NCI-H2171 treated with DMSO at 0.1 percent for 48 hours (cell line): ENCODE results near the gene PTPRN2.

Source experiments
- DNase-seq: peaks from one replicate; lab custom pipeline; 2025; lab: John Stamatoyannopoulos, UW

Gene PTPRN2

DNA sequence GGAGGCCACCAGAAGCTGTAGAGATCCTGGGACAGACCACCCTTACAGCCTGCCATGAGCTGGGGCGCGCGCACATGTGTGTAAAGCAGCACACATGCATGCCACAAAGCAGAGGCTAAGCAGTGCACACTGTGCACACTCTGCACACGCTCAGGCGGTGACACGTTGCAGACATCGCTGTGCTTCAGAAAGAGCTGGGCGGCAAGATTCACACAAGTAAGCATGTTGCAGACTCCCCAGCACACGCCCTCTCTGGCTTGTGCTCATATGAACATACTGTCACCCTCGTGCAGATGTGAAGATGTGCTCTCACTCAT, 772.0 kb downstream of the PTPRN2 start:
- no peak for DNase-seq

DNA sequence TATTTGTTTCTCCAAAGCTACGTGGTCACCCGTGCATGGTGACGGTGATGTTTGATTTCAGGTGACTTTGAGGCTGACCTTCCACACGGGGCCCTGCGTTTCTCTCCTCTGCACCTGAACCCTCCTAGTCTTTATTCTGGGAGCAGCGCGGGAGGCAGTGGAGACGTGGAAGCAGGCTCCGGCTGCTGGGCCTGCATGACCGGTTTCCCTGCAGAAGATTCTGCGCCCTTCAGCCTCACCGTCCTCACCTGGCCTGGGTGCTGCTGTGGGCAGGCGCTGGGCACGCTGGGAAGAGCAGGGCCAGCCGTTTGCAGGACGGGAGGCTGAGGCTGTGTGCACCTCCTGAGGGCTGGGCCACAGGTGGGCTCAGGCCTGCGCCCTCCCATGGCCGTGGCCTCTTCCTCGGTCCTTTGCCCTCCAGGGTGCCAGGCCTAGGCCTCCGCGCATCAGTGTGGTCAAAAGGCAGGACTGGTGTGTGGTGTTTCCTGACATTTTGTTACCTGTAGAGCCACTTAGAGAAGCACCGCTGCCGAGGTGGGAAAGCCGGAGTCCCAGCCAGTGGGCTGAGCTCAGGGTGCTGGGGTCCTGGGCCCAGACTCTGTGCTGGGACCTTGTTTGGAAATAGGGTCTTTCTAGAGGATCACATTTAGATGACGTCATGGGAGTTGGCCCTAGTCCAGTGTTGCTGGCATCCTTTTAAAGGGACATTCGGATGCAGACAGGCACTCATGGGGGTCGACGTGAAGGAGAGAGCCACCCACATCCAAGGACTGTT, 772.5 kb downstream of the PTPRN2 start:
- DNase-seq, result no peak

DNA sequence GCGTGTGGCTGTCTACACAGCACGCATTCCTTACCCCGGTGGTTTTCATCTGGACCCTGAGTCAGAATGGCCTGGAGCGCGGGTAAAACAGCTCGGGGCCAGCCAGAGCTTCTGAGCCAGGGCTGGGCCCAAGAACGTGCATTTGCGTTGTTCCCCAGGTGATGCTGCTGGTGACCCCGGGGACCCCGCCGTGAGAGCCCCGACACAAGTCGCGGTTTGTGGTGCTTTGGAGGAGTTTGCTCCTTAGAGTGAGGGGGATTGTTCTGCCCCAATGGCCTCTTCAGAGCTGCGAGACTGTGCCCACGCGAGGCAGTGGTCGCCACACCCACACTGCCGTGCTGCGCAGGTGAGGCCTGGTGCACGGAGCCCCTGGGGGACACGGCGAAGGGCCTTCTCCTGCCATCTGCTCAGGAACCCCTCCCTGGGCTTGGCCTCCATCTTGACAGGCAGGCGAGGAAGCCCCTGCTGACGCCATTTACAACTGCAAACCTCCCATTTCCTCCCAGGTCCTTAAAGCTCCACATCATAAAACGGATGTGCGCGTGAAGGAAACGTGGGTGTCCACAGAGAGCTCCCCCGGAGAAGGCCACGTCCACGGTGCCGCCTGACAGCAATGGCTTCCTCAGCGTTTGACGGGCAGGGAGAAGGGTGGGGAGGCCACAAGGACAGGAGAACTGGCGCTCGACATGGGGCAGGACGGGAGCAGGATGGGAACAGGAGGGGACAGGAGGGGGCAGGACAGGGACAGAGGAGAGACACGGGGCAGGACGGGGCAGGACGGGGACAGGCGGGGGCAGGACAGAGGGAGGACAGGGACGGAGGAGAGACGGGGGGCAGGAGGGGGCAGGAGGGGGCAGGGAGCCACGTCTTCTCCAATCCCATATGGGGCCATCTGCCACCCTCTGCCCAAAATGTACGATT, 773.6 kb downstream of the PTPRN2 start:
- no peak for DNase-seq

DNA sequence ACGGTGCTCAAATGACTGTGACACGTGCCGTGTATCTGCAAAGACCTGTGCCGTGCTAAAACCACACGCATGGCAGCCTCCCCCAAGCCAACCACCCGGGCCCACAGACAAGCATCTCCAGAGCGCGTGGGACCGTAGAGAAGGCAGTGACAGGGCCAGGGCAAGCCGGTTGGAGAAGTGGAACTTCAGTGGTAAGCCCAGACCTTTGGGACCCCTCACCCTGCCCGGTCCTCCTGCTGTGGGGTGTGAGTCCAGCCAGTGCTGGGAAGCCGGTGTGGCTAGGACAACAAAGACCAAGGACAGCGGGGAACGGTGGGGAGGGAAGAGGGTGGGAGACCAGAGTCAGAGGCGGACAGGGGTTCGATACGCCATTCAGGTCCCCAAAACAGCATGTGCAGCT, 774.6 kb downstream of the PTPRN2 start:
- no peak for DNase-seq

DNA sequence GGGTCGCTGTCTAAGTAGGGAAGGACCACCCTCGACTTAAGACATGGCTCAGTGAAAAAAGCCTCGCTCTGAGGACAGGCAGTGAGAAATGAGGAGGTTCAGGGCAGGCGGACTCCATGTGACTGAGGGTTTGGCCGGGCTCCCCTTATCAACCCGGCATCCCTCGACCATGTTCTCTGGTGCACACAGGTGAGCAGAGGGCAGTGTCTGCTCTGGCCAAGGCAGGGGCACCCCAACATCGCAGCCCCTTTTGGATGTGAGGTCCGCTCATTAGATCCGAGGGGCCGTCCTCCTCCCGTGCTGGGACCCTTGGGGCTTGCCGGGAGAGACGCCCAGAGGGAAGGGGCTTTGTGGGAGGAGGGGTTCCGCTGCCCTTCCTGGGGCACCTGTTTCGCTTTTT, 775.7 kb downstream of the PTPRN2 start:
- no peak for DNase-seq

DNA sequence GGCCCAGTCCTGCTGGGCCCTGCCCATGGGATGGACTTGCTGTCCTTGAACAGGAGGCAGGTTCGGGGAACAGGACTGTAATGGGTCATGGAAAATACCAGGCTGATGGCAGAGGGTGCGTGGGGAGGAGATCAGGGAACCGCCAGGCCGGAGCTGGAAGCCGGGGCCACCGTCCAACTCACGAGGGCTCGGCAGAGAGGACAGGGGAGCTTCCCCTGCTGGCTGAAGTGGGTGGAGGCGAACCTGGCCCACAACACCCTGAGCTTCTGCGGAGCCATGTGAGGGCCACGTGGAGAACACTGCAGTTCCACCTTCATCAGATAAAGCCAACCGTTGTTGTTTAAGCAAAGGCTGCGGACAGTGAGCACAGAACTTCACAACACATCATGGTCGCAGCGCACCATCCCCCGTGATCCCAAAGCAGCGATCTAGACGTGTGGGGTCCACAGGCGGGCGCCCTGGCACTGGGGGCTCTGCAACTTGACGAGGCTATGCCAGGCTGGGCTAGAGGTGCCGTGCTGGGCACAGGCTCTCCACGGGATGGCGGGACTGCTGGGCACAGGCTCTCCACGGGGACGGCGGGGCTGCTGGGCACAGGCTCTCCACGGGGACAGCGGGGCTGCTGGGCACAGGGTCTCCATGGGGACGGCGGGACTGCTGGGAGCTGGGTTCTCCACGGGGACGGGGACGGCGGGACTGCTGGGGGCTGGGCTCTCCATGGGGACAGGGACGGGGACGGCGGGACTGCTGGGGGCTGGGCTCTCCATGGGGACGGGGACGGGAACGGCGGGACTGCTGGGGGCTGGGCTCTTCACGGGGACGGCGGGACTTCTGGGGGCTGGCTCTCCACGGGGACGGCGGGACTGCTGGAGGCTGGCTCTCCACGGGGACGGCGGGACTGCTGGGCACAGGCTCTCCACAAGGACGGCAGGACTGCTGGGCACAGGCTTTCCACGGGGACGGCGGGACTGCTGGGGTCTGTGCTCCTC, 777.5 kb downstream of the PTPRN2 start:
- no peak for DNase-seq

DNA sequence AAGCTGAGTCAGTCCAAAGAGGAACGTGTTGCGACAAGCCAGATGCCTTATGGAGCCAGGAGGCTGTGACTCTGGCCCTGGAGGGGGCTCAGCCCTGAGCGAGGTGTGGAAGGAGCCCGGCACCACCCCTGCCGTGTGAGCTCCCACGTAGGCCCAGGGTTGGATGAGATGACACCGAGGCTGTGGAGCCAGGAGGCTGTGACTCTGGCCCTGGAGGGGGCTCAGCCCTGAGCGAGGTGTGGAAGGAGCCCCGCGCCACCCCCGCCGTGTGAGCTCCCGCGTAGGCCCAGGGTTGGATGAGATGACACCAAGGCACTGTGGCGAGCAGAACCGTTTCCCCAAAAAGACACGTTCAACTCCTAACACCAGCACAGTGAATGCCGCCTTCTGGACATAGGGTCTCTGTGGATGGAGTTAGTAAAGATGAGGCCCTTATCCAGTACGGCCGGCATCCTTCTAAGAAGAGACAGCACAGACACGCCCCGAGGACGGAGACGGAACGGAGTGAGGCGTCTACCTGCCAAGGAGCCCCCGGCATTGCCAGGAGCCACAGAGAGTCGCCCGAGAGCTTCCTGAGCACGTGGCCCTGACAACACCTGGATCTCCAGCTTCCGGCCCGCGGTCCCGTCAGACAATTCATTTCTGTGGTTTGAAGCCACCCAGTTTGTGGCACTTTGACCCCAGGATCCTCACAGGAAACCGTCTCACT, 778.3 kb downstream of the PTPRN2 start:
- no peak for DNase-seq

DNA sequence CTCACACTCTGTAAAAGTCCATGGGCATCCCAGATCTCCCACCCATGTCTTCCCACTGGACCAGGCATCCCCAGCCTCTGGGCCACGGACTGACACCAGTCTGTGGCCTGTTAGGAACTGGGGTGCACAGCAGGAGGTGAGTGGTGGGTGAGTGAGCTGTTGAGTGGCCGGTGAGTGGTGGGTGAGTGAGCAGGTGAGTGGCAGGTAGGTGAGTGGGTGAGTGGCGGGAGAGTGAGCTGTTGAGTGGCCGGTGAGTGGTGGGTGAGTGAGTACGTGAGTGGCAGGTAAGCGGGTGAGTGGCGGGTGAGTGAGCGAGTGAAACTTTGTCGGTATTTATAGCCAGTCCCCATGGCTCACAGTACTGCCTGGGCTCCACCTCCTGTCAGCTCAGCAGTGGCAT, 779.6 kb downstream of the PTPRN2 start:
- no peak for DNase-seq

DNA sequence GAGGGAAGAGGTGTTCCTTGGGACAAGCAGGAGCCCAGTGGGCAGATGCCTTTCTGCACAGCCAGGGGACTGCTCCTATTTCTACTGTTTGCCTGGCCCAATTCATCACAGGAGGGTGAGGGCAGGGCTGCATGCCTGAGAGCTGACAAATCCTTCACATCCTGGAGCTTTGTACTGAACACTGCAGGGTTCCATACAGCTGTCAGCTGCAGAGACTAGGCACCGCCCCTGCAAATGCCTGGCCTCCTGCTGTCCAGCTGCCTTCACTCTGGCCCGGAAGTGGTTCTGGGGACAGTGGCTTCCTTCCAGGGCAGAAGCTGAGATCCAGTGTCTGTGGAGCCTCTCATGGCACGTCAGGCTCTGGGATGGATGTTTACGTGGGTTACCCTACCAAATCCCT, 780.1 kb downstream of the PTPRN2 start:
- DNase-seq, result no peak

DNA sequence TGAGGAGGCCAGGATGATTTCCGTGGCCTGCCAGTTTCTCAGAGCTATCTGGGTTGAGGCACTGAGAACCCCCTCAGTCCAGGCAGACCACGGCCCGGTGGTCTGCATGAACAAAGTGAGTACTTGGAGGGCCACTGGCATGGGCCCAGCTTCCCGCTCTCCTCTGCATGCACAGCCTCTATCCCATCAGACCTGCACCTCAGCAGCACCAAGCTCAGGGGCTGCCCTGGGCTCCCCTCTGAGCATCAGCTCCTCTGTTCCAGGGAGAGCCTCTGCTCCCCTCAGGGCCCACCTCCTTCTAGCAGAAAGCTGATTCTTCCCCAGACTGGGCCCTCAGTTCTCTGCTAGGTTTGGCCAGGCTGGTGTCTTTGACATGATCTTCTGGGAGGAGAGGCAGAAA, 780.9 kb downstream of the PTPRN2 start:
- DNase-seq, result no peak

DNA sequence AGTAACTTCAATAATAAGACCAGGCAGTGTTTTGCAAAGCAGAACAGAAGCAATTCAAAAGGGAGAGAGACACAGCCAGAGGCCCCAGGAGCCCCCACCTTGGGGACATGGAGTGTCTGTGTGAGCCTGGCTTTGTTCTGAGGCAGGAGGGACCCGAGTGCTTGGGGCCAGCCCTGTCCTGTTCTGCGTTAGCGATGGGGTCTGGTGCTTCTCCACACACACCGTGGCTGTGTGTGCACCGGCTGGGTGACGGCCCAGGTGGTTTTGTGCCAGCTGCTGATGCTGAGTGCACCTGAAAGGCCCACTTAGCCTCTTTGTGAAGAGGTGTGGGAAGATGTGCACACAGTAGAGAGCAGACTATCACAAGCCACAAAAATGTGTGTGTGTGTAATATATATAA, 781.9 kb downstream of the PTPRN2 start:
- DNase-seq, result no peak

DNA sequence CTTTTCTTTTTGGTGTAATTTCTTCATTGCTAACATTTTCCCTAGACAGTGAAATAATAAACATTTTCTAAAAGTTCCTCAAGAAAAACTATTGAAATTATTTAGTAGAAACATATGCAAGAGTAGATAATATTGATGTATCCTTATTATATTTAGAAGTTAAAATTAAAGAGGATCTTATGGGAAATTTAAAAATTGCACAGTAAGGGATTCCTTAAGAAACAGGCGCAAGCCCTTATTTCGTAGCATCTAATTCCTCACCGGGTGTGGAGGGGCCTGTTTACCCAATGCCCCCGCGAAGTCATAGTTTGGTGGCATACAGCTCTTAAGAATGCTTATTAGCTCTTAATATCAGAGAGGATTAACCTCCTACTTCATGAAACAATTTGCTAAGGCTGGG, 783.7 kb downstream of the PTPRN2 start:
- DNase-seq, result no peak

DNA sequence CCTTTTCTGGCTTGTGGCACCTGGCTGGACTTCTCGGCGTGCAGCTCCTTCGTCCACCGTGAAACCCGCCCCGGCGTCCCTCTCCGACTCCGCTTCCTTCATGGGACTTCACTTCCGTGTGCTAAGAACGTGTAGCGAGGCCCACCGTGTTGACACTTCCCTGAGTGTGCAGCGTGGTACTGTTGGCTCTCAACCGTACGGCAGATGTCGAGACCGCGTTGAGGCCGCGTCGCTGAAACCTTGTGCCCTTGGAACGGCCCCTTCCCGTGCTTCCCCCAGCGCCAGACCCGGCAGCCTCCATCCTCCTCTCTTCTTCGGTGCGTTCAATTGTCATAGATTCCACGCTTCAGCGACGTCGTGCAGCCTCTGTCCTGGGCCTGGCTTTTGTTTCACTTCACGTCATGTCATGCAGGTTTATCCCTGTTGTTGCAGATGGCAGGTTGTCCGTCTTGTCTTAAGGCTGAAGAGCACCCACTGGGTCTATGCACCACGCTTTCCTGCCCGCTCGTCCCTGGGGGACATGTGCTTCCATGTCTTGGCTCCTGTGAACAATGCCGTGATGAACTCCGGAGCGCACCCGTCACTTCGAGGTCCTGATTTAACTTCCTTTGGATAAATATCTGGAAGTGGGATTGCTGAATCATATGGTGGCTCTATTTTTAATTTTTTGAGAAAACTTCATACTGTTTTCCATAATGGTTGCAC, 785.5 kb downstream of the PTPRN2 start:
- DNase-seq, result no peak

DNA sequence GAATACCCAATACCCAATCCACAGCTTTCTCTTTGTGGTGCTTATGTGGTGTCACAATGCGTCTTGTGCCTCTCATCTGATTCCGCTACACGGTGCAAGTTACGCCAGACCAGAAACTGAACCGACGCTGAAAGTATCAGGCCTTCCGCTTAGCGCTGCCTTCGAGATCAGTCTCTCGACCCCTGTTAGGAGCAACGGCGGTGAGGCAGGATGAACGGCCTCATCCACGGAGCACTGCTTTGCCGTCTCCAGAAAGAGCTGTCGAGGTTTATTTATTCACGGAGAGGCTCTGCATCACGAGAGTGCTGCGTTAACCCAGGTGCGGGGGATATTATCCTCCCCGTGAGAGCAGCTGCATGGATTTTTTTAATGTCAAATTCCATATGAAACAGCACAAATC, 786.5 kb downstream of the PTPRN2 start:
- no peak for DNase-seq

DNA sequence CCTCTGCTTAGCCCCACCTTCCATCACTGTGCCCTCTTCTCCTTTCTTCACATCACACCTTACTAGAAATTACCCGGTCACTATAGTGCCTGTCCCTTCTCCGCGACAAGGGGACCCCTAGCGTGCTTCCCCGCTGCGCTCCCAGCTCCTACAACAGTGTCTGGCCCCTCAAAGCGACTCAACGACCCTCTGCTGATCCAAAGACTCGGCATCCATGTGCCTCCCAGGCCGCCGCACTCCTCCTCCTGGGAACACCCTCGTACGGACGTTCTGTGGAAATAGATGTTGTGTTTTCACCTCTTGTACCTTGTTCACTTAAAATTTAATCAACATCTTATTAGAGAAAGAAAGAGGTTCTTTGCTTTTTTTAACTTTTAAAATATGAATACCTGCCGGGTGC, 787.3 kb downstream of the PTPRN2 start:
- DNase-seq, result no peak

DNA sequence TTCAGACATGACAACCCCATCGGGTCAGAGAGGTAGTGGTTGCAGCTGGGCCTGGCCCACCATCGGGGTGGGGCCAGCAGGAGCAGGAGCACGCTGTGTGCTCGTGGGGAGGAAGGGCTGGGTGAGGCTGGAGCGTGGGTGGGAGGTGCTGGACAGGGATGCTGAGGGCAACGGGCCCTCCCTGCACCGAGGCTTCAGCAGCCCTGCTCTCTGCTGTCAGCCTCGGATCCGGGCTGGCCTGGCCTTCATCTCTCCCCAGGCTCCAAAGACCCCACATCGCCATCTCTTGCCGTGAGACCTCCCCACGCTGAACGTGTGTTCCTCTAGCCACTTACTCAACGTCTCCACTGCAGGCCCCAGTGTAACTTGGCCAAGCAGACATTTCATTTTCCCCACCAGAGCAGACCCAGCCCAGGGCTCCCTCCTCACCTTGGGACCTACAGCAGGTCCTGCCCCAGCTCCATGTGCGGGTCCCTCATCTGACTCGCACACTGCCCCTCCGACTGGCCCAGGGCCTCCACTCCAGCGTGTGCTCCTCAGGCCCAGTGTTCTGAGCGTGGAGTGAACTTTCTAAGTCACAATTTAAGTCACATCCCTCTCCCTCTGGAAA, 788.4 kb downstream of the PTPRN2 start:
- no peak for DNase-seq

DNA sequence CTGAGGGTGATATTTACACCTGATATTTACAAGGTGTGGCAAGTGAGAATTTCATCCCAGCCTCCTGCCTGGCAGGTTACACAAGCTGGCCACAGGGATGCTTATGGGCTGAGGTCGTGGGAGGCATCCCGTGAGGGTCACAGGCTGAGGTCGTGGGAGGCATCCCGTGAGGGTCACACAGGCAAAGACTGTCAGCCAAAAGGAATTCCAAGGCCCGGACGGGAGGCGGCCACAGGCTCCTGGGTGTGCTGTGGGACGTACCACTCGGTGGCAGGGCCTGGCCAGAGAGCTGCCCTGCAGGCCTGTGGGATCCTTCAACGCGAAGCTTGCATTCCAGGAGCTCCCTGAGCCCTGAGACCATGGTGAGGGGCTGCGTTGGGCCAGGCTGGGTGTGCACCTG, 790.3 kb downstream of the PTPRN2 start:
- no peak for DNase-seq

DNA sequence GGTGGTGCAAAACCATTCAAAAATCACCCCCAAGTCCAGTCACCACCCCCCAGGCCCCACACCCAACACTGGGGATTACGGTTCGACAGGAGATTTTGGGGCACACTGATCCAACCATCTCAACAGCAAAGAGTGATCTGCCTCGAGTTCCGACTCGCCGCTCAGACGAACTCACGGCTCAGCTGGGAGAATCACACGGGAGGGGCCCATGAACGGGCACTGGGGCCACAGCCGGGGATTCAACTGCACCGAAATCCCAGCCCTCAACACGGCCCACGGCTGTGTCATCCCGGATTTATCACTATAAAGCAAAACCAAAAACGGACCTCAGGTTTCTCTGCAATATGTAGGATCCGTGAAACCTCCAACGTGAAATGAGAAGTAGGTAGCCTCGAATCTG, 790.8 kb downstream of the PTPRN2 start:
- no peak for DNase-seq

DNA sequence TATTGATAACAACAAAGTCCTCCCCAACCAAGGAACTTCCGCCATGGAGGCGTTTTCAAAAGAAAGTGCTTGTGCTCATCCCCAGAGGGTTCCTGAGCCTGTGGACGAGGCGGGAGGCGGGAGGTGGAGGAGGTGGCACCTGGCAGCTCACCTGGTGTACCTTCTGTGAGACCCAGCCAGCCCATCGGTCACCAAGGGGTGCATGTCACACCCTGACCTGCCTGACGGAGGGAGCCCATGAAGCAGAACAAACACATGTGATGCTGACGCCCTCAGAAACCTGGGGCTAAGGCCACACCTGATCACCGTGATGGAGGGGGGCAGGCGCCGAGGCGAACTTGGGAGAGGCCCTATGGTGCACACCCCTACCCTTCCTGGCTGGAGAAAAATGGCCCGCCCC, 792.0 kb downstream of the PTPRN2 start:
- no peak for DNase-seq

DNA sequence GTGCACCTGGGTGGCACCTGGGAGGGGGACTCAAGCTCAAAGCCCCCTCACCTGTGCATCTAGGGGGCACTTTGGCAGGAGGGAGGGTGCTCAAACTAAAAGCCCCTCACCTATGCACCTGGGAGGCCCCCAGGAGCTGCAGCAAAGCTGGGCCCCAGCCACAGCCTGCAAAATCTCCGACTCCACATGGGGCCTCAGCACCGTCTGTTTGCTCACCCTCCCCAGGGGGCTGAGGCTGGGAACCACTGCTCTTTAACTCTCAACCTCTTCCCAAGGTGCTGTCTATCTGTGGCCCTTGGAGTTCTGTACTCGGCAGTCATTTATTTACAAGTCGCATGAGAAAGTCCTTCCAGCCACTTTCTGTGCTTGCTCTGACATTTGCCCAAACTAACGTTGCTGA, 792.4 kb downstream of the PTPRN2 start:
- DNase-seq, result peak; percentile 45

DNA sequence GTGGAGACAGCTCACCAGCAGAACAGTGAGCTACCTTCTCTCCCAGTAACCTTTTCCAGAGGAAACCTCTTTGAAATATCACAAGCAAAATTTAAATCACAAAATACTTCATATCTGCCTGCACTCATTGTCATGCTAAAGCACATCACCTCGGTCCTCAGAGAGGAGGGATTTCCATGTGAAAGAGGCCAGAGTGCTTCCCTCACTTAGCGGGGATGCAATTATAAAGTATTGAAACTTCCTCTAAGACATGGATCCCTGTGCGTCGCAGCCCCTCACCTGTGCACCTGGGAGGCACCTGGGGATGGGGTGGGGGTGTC, 792.9 kb downstream of the PTPRN2 start:
- no peak for DNase-seq
